GM18870 (cell line): ENCODE results near the gene TBC1D23.
A peak's percentile ranks its signal among the peaks of the same experiment; 100 is the strongest.
"Not testable (repeated sequence)": the region's sequence is repeated elsewhere in the genome, so short reads cannot be mapped to it uniquely, and the experiment has no call there.

Experiments used
- ATAC-seq: cut with Tn5 transposase; IDR thresholded peaks from one replicate; pipeline ENCODE4 v1.9.1; 2021; ENCODE audit warnings: moderate library complexity; ENCODE audit not compliant: unreplicated experiment

The TBC1D23 gene

GRCh38 chr3:100260685-100261484 is at the start of gene TBC1D23:
Gene TBC1D23, plus strand, starts transcription at chr3:100260992. Its CDS starts 27 bp downstream, at chr3:100261019.
- peak; percentile 100 for ATAC-seq

GRCh38 chr3:100213891-100214573 is 46.8 kb upstream of the TBC1D23 start:
- no peak for ATAC-seq

GRCh38 chr3:100214574-100214964 is 46.2 kb upstream of the TBC1D23 start:
- ATAC-seq, result no peak

- ATAC-seq, result no peak
Observed at GRCh38 chr3:100216713-100217112, 44.1 kb upstream of the TBC1D23 start.

- no peak for ATAC-seq
Observed at GRCh38 chr3:100221159-100221558, 39.6 kb upstream of the TBC1D23 start.

- no peak for ATAC-seq
Observed at GRCh38 chr3:100225193-100225592, 35.6 kb upstream of the TBC1D23 start.

- no peak for ATAC-seq
Observed at GRCh38 chr3:100225883-100226282, 34.9 kb upstream of the TBC1D23 start.

- ATAC-seq, result no peak
Observed at GRCh38 chr3:100226712-100227429, 33.9 kb upstream of the TBC1D23 start.

GRCh38 chr3:100227511-100227921 is 33.3 kb upstream of the TBC1D23 start:
- ATAC-seq, result no peak

GRCh38 chr3:100228247-100228646 is 32.5 kb upstream of the TBC1D23 start:
- ATAC-seq, result no peak

GRCh38 chr3:100229188-100229587 is 31.6 kb upstream of the TBC1D23 start:
- not testable (repeated sequence) for ATAC-seq

- ATAC-seq, result no peak
Observed at GRCh38 chr3:100230710-100231109, 30.1 kb upstream of the TBC1D23 start.

GRCh38 chr3:100231668-100232067 is 29.1 kb upstream of the TBC1D23 start:
- ATAC-seq, result no peak

- no peak for ATAC-seq
Observed at GRCh38 chr3:100234364-100234763, 26.4 kb upstream of the TBC1D23 start.

GRCh38 chr3:100238599-100238998 is 22.2 kb upstream of the TBC1D23 start:
- no peak for ATAC-seq

- ATAC-seq, result not testable (repeated sequence)
Observed at GRCh38 chr3:100242471-100242870, 18.3 kb upstream of the TBC1D23 start.

- ATAC-seq, result no peak
Observed at GRCh38 chr3:100244264-100244663, 16.5 kb upstream of the TBC1D23 start.

- no peak for ATAC-seq
Observed at GRCh38 chr3:100245136-100245535, 15.7 kb upstream of the TBC1D23 start.

- no peak for ATAC-seq
Observed at GRCh38 chr3:100245927-100246326, 14.9 kb upstream of the TBC1D23 start.

GRCh38 chr3:100246999-100247398 is 13.8 kb upstream of the TBC1D23 start:
- no peak for ATAC-seq

- no peak for ATAC-seq
Observed at GRCh38 chr3:100252001-100252400, 8.8 kb upstream of the TBC1D23 start.
